ENCODE measurements around the gene NGEF.

Gene NGEF

GRCh38 chr2:232888839-232889529 is 124.1 kb downstream of the NGEF start:
- no peak for TF ChIP-seq POLR2A (IDR thresholded peaks at IDR 0.05; ENCODE audit: low read depth, low read length)
- no peak for FAIRE-seq
- no peak for DNase-seq (ENCODE audit: insufficient read length, low spot score)

GRCh38 chr2:232888099-232888836 is 124.8 kb downstream of the NGEF start:
- DNase-seq (ENCODE audit: insufficient read length, low spot score) = no peak
- TF ChIP-seq POLR2A (IDR thresholded peaks at IDR 0.05; ENCODE audit: low read depth, low read length) = no peak
- no peak for FAIRE-seq

- FAIRE-seq = no peak
- TF ChIP-seq POLR2A (IDR thresholded peaks at IDR 0.05; ENCODE audit: low read depth, low read length) = no peak
Measured at GRCh38 chr2:232887171-232887850, 125.7 kb downstream of the NGEF start.

GRCh38 chr2:232886632-232887031 is 126.4 kb downstream of the NGEF start:
- no peak for TF ChIP-seq POLR2A (IDR thresholded peaks at IDR 0.05; ENCODE audit: low read depth, low read length)

More at GRCh38 chr2:232887171-232887850, 125.7 kb downstream of the NGEF start:
- DNase-seq (ENCODE audit: insufficient read length, low spot score) = no peak

DNA sequence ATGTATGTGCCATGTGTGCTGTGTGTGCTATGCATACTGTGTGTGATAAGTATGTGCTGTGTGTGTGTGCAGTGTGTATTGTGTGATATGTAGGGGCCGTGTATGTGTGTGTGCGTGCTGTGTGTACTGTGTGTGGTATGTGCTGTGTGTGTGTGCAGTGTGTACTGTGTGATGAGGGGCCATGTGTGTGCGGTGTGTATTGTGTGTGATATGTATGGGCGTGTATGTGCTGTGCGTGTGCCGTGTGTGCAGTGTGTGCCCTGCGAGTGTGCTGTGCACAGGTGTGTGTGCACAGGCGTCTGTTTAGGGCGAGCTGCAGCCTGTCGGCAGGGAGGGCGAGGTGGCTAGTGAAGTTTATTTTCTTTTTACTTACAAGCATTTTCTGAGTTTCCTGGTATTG is 126.9 kb downstream of the NGEF start:
- no peak for TF ChIP-seq POLR2A (IDR thresholded peaks at IDR 0.05; ENCODE audit: low read depth, low read length)
- DNase-seq (ENCODE audit: insufficient read length, low spot score) (no peak), FAIRE-seq (no peak)

More at GRCh38 chr2:232886632-232887031, 126.4 kb downstream of the NGEF start:
- DNase-seq (ENCODE audit: insufficient read length, low spot score) = no peak
- FAIRE-seq = no peak

DNA sequence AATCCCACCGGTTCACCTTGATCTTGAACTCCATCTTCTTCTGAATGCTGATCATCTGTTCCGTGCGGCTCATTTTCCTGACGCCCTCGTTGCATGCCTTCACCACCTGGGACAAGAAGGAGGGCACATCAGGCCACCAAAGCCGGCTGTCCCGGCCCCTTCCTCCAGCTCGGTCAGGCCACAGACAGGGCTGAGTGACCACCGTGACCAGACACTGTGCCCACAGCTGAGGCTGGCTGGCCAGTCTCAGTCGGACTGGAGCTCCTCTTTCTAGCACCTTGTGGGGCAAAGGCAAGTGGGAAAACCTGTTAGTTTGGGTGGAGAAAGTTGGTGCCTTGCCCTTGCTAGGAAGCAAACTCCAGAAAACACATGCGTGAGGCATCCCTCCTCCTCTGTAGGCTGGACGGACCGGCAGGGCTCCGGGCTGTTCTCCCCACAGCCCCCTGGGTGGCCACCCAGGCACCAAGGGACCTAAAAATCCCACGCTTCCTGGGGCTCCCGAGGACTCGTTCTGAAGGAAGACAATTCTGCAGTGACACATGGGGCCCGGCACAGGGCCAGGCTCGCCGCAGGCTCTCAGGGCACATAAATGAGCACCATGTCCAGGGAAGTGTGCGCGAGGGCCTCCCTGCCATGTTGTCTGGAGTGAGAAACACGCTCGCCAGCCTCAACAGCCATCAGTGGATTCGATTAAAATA is 127.6 kb downstream of the NGEF start:
- TF ChIP-seq POLR2A (IDR thresholded peaks at IDR 0.05; ENCODE audit: low read depth, low read length) = no peak
- DNase-seq (ENCODE audit: insufficient read length, low spot score) (no peak), FAIRE-seq (no peak)

DNA sequence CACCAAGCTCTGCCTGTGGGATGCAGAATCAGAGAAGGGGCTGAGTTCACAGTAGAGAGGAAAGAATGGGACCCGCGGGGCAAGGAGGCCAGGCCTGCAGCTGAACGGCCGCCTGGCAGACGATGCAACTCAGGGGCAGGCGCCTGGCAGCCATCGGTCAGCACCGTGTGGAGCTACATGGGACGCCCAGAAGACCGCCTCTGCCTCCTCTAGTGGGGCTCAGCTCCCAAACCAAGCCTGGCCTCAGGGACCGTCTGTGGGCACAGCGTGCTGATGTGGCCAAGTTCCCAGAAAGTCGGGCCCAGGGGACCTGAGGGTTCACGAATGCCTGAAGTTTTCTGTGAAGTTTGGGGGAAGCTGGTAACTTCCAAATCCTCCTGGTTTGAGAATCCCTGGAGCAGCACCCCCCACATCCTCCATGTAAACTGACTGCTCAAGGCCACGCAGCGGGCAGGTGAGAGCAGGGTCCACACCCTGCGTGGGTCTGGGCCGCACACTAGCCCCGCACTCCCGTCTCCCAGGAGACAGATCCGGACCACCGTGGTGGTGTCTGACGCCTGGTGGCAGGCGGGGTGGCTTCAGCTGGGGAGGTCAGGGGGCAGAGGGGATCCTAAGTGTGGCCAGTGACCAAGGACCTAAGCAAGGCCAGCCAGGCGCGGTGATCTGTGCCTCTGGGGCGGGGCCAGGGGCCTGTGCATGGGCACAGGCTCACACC is 128.3 kb downstream of the NGEF start:
- DNase-seq (ENCODE audit: insufficient read length, low spot score) = no peak
- TF ChIP-seq POLR2A (IDR thresholded peaks at IDR 0.05; ENCODE audit: low read depth, low read length) = no peak
- no peak for FAIRE-seq

DNA sequence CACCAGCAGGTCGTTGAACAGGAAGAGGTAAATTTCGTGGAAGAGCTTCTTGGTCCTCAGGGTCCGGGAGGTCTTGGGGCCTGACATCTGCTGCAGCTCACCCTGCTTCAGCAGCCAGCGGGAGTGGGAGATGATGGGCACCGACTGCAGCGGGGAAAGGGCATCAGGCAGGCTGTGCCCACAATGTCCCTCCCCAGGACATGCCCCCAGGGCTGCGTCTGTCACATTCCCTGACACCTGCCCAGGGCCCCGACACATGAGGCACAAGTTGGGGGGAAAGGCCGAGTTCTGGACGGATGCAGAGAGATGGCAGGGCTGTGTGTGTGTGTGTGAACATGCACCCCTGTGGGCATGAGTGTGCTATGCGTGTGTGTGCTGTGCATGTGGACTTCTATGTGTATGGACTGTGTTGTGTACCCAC is 129.0 kb downstream of the NGEF start:
- DNase-seq (ENCODE audit: insufficient read length, low spot score) (no peak), FAIRE-seq (no peak)
- TF ChIP-seq POLR2A (IDR thresholded peaks at IDR 0.05; ENCODE audit: low read depth, low read length) = no peak

DNA sequence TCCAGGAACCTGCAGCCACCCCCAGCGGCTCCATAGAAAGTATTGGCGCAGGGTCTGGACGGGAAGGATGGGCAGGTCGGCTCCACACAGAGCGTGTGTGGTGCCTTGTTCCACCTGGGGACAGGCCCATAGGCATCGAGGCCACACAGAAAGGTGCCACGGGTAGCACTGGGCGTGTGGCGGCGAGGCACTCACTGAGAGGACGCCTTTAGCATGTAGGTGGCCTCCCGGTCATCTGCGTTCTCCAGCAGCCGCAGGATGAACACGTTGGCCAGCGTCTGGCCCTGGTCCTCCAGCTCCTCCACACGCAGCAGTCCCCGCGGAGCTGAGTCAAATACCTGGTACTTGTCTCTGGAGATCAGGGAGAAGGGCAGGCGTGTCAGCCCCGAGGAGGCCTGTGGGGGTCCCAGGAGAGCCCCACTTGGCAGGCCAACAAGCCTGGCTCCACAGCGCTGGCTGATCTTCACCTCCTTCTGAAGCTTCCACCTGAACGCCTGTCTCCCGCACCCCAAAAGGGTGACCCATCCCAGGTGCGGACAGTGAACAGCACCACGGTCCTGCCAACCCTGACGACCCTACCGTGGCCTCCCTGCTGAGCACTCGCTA is 129.8 kb downstream of the NGEF start:
- FAIRE-seq = no peak
- DNase-seq (ENCODE audit: insufficient read length, low spot score) = no peak
- no peak for TF ChIP-seq POLR2A (IDR thresholded peaks at IDR 0.05; ENCODE audit: low read depth, low read length)

DNA sequence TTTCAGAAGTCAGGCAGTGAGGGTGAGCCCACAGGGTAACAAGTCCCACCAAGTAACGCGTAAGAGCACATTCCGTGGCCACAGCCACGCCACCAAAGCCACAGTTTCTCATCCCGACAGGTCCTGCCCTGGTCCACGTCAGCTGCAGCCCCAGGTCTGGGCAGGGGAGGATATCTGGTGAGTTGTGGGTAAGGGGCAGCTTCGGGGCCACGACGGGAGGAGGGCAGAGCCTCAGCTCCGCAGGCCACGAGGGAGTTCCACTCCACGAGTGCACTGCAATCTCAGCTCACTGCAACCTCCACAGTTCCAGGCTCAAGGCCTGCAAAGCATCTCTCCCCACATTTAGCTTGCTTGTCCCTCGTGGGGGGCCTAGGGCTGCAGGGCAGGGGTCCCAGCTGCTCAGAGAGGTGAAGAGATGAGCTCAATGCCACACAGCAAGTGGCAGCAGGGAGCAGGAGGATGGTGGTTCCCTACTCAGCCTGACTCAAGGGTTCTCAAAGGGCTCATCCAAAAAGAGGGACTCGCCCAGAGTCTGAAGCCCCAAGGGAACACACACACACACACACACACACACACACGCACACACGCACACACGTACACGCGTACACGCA is 130.4 kb downstream of the NGEF start:
- DNase-seq (ENCODE audit: insufficient read length, low spot score) = no peak
- FAIRE-seq = no peak

GRCh38 chr2:232882085-232882484 is 131.0 kb downstream of the NGEF start:
- TF ChIP-seq POLR2A (IDR thresholded peaks at IDR 0.05; ENCODE audit: low read depth, low read length) = no peak
- no peak for DNase-seq (ENCODE audit: insufficient read length, low spot score)
- FAIRE-seq = no peak

More for the DNA sequence above, 130.4 kb downstream of the NGEF start:
- TF ChIP-seq POLR2A (IDR thresholded peaks at IDR 0.05; ENCODE audit: low read depth, low read length) = no peak

GRCh38 chr2:232880764-232881351 is 132.2 kb downstream of the NGEF start:
- TF ChIP-seq POLR2A (IDR thresholded peaks at IDR 0.05; ENCODE audit: low read depth, low read length) = no peak
- FAIRE-seq (no peak), DNase-seq (ENCODE audit: insufficient read length, low spot score) (no peak)
